HFFc6 (cell line): ENCODE results near the gene TDRD9. TPM values are rescaled to one million over a fixed set of nuclear protein-coding genes. Genes with fewer than 3 reads are reported as not detected.

Experiments
- DNase-seq: peaks from one replicate; pipeline ENCODE4 v3.0.0-alpha.2; 2018
- H3K27ac Mint-ChIP-seq: 2 replicates; pipeline ENCODE4 v1.8.0; 2020; ENCODE audit warnings: mild to moderate bottlenecking, mixed read lengths
- H3K27me3 Mint-ChIP-seq: 2 replicates; pipeline ENCODE4 v1.8.0; 2021; ENCODE audit warnings: mild to moderate bottlenecking, moderate library complexity, mixed read lengths; ENCODE audit not compliant: insufficient read depth
- H3K36me3 Mint-ChIP-seq: 2 replicates; pipeline ENCODE4 v1.8.0; 2021; ENCODE audit warnings: low read depth, mixed read lengths
- H3K4me1 Mint-ChIP-seq: 2 replicates; pipeline ENCODE4 v1.8.0; 2020; ENCODE audit warnings: low read depth, mixed read lengths
- H3K4me3 Mint-ChIP-seq: 2 replicates; pipeline ENCODE4 v1.8.0; 2020; ENCODE audit warnings: mild to moderate bottlenecking, moderate library complexity, mixed read lengths
- H3K9me3 Mint-ChIP-seq: 2 replicates; pipeline ENCODE4 v1.8.0; 2020; ENCODE audit warnings: mild to moderate bottlenecking, mixed read lengths
- CTCF ChIP-seq: fragments of 200-600 bp; sonication (generic); IDR thresholded peaks from 2 replicates; pipeline ENCODE4 v1.5.0; 2021; ENCODE audit warnings: antibody characterized with exemption, mild to moderate bottlenecking
- total RNA-seq, 6 experiments: library from RNA; stranded (reverse); fragmentation: NEBNext Ultra II Directional; extraction: Animal tissue kit (Norgen Biotek cat#: 25700); gene quantifications; 2 replicates in 1 of 6; 3 replicates in 5 of 6; pipeline ENCODE4 v1.2.3, GENCODE V29; 2021

The TDRD9 gene
- total RNA-seq, 6 experiments from 2014 or later: not detected

- Mint-ChIP-seq H3K4me3 (no peak overlapping the region), H3K27ac (no peak overlapping the region), H3K4me1 (no peaks in the 10 kb centered on the region; the same call in 1 of the 2 replicates), H3K27me3 (peaks cover 9% of the 10 kb centered on the region), H3K36me3 (no peaks in the 10 kb centered on the region), H3K9me3 (peaks cover 7% of the 10 kb centered on the region)
- no peak for DNase-seq
- no peak for TF ChIP-seq CTCF
These were observed 18.7 kb downstream of the TDRD9 start for GRCh38 chr14:103946975-103947374.

GRCh38 chr14:103948442-103948841 lies 20.2 kb downstream of the TDRD9 start:
- DNase-seq: no peak
- peaks cover 12% of the 10 kb centered on the region for H3K27me3 Mint-ChIP-seq
- H3K9me3 Mint-ChIP-seq: peaks cover 7% of the 10 kb centered on the region
- no peaks in the 10 kb centered on the region for H3K36me3 Mint-ChIP-seq
- no peaks in the 10 kb centered on the region; the same call in 1 of the 2 replicates for H3K4me1 Mint-ChIP-seq
- H3K4me3 Mint-ChIP-seq: no peak overlapping the region
- no peak for TF ChIP-seq CTCF
- H3K27ac Mint-ChIP-seq: no peak overlapping the region

- peaks cover 7% of the 10 kb centered on the region for H3K9me3 Mint-ChIP-seq
- H3K27ac Mint-ChIP-seq: no peak overlapping the region
- no peak overlapping the region for H3K4me3 Mint-ChIP-seq
- DNase-seq: no peak
- no peaks in the 10 kb centered on the region; the same call in 1 of the 2 replicates for H3K4me1 Mint-ChIP-seq
- no peaks in the 10 kb centered on the region for H3K36me3 Mint-ChIP-seq
- peaks cover 12% of the 10 kb centered on the region for H3K27me3 Mint-ChIP-seq
- no peak for TF ChIP-seq CTCF
These were observed 21.0 kb downstream of the TDRD9 start for GRCh38 chr14:103949131-103949790.

- no peak overlapping the region for H3K27ac Mint-ChIP-seq
- H3K9me3 Mint-ChIP-seq: no peaks in the 10 kb centered on the region
- H3K36me3 Mint-ChIP-seq: no peaks in the 10 kb centered on the region
- H3K4me1 Mint-ChIP-seq: no peaks in the 10 kb centered on the region
- peaks cover 23% of the 10 kb centered on the region for H3K27me3 Mint-ChIP-seq
- TF ChIP-seq CTCF: no peak
- H3K4me3 Mint-ChIP-seq: no peak overlapping the region
- no peak for DNase-seq
These were observed 32.3 kb downstream of the TDRD9 start for GRCh38 chr14:103960457-103961055.

GRCh38 chr14:103961928-103962578 lies 33.8 kb downstream of the TDRD9 start:
- H3K27ac Mint-ChIP-seq: no peak overlapping the region
- H3K27me3 Mint-ChIP-seq: peaks cover 27% of the 10 kb centered on the region
- no peaks in the 10 kb centered on the region for H3K9me3 Mint-ChIP-seq
- no peak for TF ChIP-seq CTCF
- no peak for DNase-seq
- H3K36me3 Mint-ChIP-seq: no peaks in the 10 kb centered on the region
- H3K4me3 Mint-ChIP-seq: no peak overlapping the region
- no peaks in the 10 kb centered on the region for H3K4me1 Mint-ChIP-seq
